CD4-positive, CD25-positive, alpha-beta regulatory T cell (primary cell): ENCODE results near the gene STX10. TPM values are rescaled to one million over a fixed set of nuclear protein-coding genes. Genes with fewer than 3 reads are reported as not detected.

ENCODE experiments used
- ATAC-seq, 2 donors: fragments of 150-1000 bp; cut with Tn5 transposase; one replicate each; pipeline ENCODE4 v1.10.0; 2021; ENCODE audit warnings: low read depth in 2 of 2, moderate number of reproducible peaks in 2 of 2, moderate library complexity in 1 of 2
- DNase-seq, 3 donors: peaks; one replicate each; pipeline versions ENCODE4 v3.0.0 to v3.0.0-alpha.2; 2012 to 2022; ENCODE audit warnings: mixed read lengths in 1 of 3
- H3K27ac ChIP-seq: one replicate; pipeline ENCODE4 v1.7.0; 2013; ENCODE audit warnings: mild to moderate bottlenecking, low read length; ENCODE audit not compliant: insufficient read depth, poor library complexity, severe bottlenecking
- H3K27me3 ChIP-seq: one replicate; pipeline ENCODE4 v1.7.0; 2013; ENCODE audit warnings: low read length; ENCODE audit not compliant: control insufficient read depth, insufficient read depth
- H3K36me3 ChIP-seq: one replicate; pipeline ENCODE4 v1.7.0; 2013; ENCODE audit warnings: mild to moderate bottlenecking, low read length, moderate library complexity; ENCODE audit not compliant: control insufficient read depth, insufficient read depth
- H3K4me1 ChIP-seq: 2 replicates; pipeline ENCODE4 v1.7.0; 2013; ENCODE audit warnings: mild to moderate bottlenecking, low read length; ENCODE audit not compliant: insufficient read depth, control insufficient read depth, poor library complexity, severe bottlenecking
- H3K4me3 ChIP-seq: one replicate; pipeline ENCODE4 v1.7.0; 2013; ENCODE audit warnings: low read depth, mild to moderate bottlenecking, low read length, moderate library complexity
- H3K9me3 ChIP-seq, 2 experiments: 1 replicate in 1 of 2; 2 replicates in 1 of 2; pipeline ENCODE4 v1.7.0; 2013; ENCODE audit warnings: low read length in 2 of 2, mild to moderate bottlenecking in 1 of 2, moderate library complexity in 1 of 2; ENCODE audit not compliant: control insufficient read depth in 2 of 2
- H3K27ac Mint-ChIP-seq, 3 donors: one replicate each; pipeline ENCODE4 v1.8.0; 2020 to 2022; ENCODE audit warnings: mild to moderate bottlenecking in 3 of 3, mixed read lengths in 3 of 3, moderate library complexity in 2 of 3
- H3K27me3 Mint-ChIP-seq: one replicate; pipeline ENCODE4 v1.8.0; 2022; ENCODE audit warnings: mild to moderate bottlenecking, mixed read lengths
- H3K36me3 Mint-ChIP-seq: one replicate; pipeline ENCODE4 v1.8.0; 2020; ENCODE audit warnings: mixed read lengths
- H3K4me1 Mint-ChIP-seq, 4 donors: one replicate each; pipeline ENCODE4 v1.8.0; 2020 to 2022; ENCODE audit warnings: mixed read lengths in 4 of 4, mild to moderate bottlenecking in 1 of 4
- H3K4me3 Mint-ChIP-seq, 4 donors: one replicate each; pipeline ENCODE4 v1.8.0; 2020 to 2022; ENCODE audit warnings: mild to moderate bottlenecking in 4 of 4, mixed read lengths in 4 of 4, moderate library complexity in 3 of 4
- H3K9me3 Mint-ChIP-seq, 7 donors: one replicate each; pipeline ENCODE4 v1.8.0; 2020 to 2022; ENCODE audit warnings: mixed read lengths in 7 of 7, mild to moderate bottlenecking in 3 of 7, moderate library complexity in 2 of 7
- polyA plus RNA-seq, 4 donors: library from polyadenylated mRNA; unstranded; fragments of 300-500 nt; fragmentation: Illumina TruSeq; gene quantifications; one replicate each; pipeline ENCODE4 v1.2.3, GENCODE V29; 2021
- total RNA-seq: library from RNA; stranded (reverse); gene quantifications from one replicate; pipeline ENCODE4 v1.2.3, GENCODE V29; 2022

The STX10 gene
- total and polyA plus RNA-seq, 5 donors from 2014 or later = 52.4 to 68.2 (median 56.5) TPM

- Mint-ChIP-seq H3K4me3 (peak overlapping the region; percentile 89 to 97 (median 92)), H3K27ac (peak overlapping the region; percentile 97 to 98 (median 97)), H3K9me3 (no peaks in the 10 kb centered on the region), H3K27me3 (no peaks in the 10 kb centered on the region), H3K36me3 (no peaks in the 10 kb centered on the region), H3K4me1 (peaks cover 10 to 87% (median 35%) of the 10 kb centered on the region in 4 donors)
- peak overlapping the region; percentile 90 for H3K27ac ChIP-seq
- H3K36me3 ChIP-seq = no peaks in the 10 kb centered on the region
- H3K9me3 ChIP-seq = no peaks in the 10 kb centered on the region
- H3K4me1 ChIP-seq = peaks cover 94% of the 10 kb centered on the region
- DNase-seq (peak; percentile 22 to 65 (median 33)), ATAC-seq (no peak)
- H3K27me3 ChIP-seq = no peaks in the 10 kb centered on the region
- H3K4me3 ChIP-seq = peak overlapping the region; percentile 40
These were observed 13.6 kb upstream of the STX10 start for GRCh38 chr19:13163609-13164342.

- Histone ChIP-seq H3K9me3 (no peaks in the 10 kb centered on the region), H3K4me3 (peak overlapping the region; percentile 81), H3K36me3 (no peaks in the 10 kb centered on the region), H3K27me3 (no peaks in the 10 kb centered on the region), H3K4me1 (peaks cover 92% of the 10 kb centered on the region), H3K27ac (peak overlapping the region; percentile 90)
- ATAC-seq = peak; percentile 38
- Mint-ChIP-seq H3K27me3 (no peaks in the 10 kb centered on the region), H3K36me3 (no peaks in the 10 kb centered on the region), H3K4me1 (peaks cover 10 to 89% (median 36%) of the 10 kb centered on the region in 4 donors), H3K27ac (peak overlapping the region; percentile 97 to 98 (median 97)), H3K9me3 (no peaks in the 10 kb centered on the region), H3K4me3 (peak overlapping the region; percentile 89 to 97 (median 93))
- peak; percentile 56 to 97 (median 83) for DNase-seq
These were observed 12.8 kb upstream of the STX10 start for GRCh38 chr19:13162724-13163608.

GRCh38 chr19:13160557-13160956 is 10.4 kb upstream of the STX10 start:
- Mint-ChIP-seq H3K9me3 (no peaks in the 10 kb centered on the region), H3K4me3 (peak overlapping the region in 2 of 4 donors; percentile 74 to 79), H3K27me3 (peaks cover 12% of the 10 kb centered on the region), H3K36me3 (no peaks in the 10 kb centered on the region), H3K27ac (peak overlapping the region in 1 of 3 donors; percentile 36), H3K4me1 (peaks cover 10 to 87% (median 41%) of the 10 kb centered on the region in 4 donors)
- Histone ChIP-seq H3K27ac (peak overlapping the region; percentile 90), H3K36me3 (no peaks in the 10 kb centered on the region), H3K9me3 (no peaks in the 10 kb centered on the region), H3K4me3 (no peak overlapping the region), H3K27me3 (no peaks in the 10 kb centered on the region), H3K4me1 (peaks cover 87% of the 10 kb centered on the region)
- ATAC-seq = no peak
- no peak for DNase-seq

GRCh38 chr19:13159713-13160112 is 9.5 kb upstream of the STX10 start:
- H3K9me3 Mint-ChIP-seq = peaks cover 0 to 2% (median 0%) of the 10 kb centered on the region in 7 donors
- peak overlapping the region; percentile 51 to 98 (median 73) for H3K27ac Mint-ChIP-seq
- H3K4me3 Mint-ChIP-seq = peak overlapping the region; percentile 45 to 84 (median 78)
- DNase-seq = no peak
- Histone ChIP-seq H3K27ac (peak overlapping the region; percentile 15), H3K27me3 (no peaks in the 10 kb centered on the region), H3K4me1 (peaks cover 86% of the 10 kb centered on the region), H3K4me3 (no peak overlapping the region), H3K36me3 (no peaks in the 10 kb centered on the region), H3K9me3 (no peaks in the 10 kb centered on the region)
- no peaks in the 10 kb centered on the region for H3K36me3 Mint-ChIP-seq
- no peak for ATAC-seq
- peaks cover 8 to 82% (median 42%) of the 10 kb centered on the region in 4 donors for H3K4me1 Mint-ChIP-seq
- peaks cover 18% of the 10 kb centered on the region for H3K27me3 Mint-ChIP-seq

- Histone ChIP-seq H3K4me3 (peak overlapping the region; percentile 98), H3K27ac (peak overlapping the region; percentile 97), H3K9me3 (no peaks in the 10 kb centered on the region), H3K36me3 (no peaks in the 10 kb centered on the region), H3K4me1 (peaks cover 59% of the 10 kb centered on the region), H3K27me3 (no peaks in the 10 kb centered on the region)
- peaks cover 29% of the 10 kb centered on the region for H3K27me3 Mint-ChIP-seq
- H3K9me3 Mint-ChIP-seq = peaks cover 0 to 5% (median 1%) of the 10 kb centered on the region in 7 donors
- H3K4me1 Mint-ChIP-seq = peaks cover 5 to 52% (median 27%) of the 10 kb centered on the region in 4 donors
- peak overlapping the region; percentile 94 to 99 (median 98) for H3K4me3 Mint-ChIP-seq
- DNase-seq (peak; percentile 69 to 85 (median 72)), ATAC-seq (peak in 1 of 2 donors; percentile 13)
- H3K27ac Mint-ChIP-seq = peak overlapping the region; percentile 97 to 99 (median 98)
- peaks cover 14% of the 10 kb centered on the region for H3K36me3 Mint-ChIP-seq
These were observed 5.5 kb upstream of the STX10 start for GRCh38 chr19:13155472-13156359.

- H3K9me3 ChIP-seq = no peaks in the 10 kb centered on the region
- peaks cover 14% of the 10 kb centered on the region for H3K36me3 Mint-ChIP-seq
- peaks cover 0 to 5% (median 1%) of the 10 kb centered on the region in 7 donors for H3K9me3 Mint-ChIP-seq
- DNase-seq = peak; percentile 67 to 80 (median 75)
- ATAC-seq = peak; percentile 10 to 15
- no peaks in the 10 kb centered on the region for H3K36me3 ChIP-seq
- no peaks in the 10 kb centered on the region for H3K27me3 ChIP-seq
- peak overlapping the region; percentile 97 for H3K27ac ChIP-seq
- peaks cover 29% of the 10 kb centered on the region for H3K27me3 Mint-ChIP-seq
- peak overlapping the region; percentile 94 to 99 (median 98) for H3K4me3 Mint-ChIP-seq
- H3K4me3 ChIP-seq = peak overlapping the region; percentile 98
- H3K4me1 ChIP-seq = peaks cover 56% of the 10 kb centered on the region
- peak overlapping the region; percentile 94 to 99 (median 98) for H3K27ac Mint-ChIP-seq
- peaks cover 3 to 53% (median 26%) of the 10 kb centered on the region in 4 donors for H3K4me1 Mint-ChIP-seq
These were observed 4.8 kb upstream of the STX10 start for GRCh38 chr19:13154911-13155471.
